IPS DF 6.9 (cell line): Measurements from ENCODE around the gene APH1A.

Experiments
- DNase-seq: peaks from one replicate; pipeline ENCODE4 v3.0.0-alpha.2; 2013; ENCODE audit warnings: low read depth, low spot score
- H3K27ac ChIP-seq: one replicate; pipeline ENCODE4 v1.5.1; 2013; ENCODE audit warnings: low read length, control low read depth
- H3K27me3 ChIP-seq: 2 replicates; pipeline ENCODE4 v1.6.1; 2013; ENCODE audit warnings: mild to moderate bottlenecking, low read length; ENCODE audit not compliant: control insufficient read depth, insufficient read depth
- H3K36me3 ChIP-seq: 2 replicates; pipeline ENCODE4 v1.6.1; 2013; ENCODE audit warnings: low read length; ENCODE audit not compliant: control insufficient read depth, insufficient read depth
- H3K4me1 ChIP-seq: 2 replicates; pipeline ENCODE4 v1.6.1; 2013; ENCODE audit warnings: low read length; ENCODE audit not compliant: control insufficient read depth, insufficient read depth
- H3K4me3 ChIP-seq: 2 replicates; pipeline ENCODE4 v1.5.1; 2013; ENCODE audit warnings: mild to moderate bottlenecking, low read length
- H3K9me3 ChIP-seq: 2 replicates; pipeline ENCODE4 v1.6.1; 2013; ENCODE audit warnings: low read length, inconsistent platforms; ENCODE audit not compliant: control insufficient read depth, insufficient read depth
- WGBS: extraction: QIAGEN DNeasy Blood & Tissue Kit; methylation state at CpG from one replicate; pipeline ENCODE4 v1.1.7; 2013; ENCODE audit warnings: mixed read lengths, missing lambda C conversion rate; ENCODE audit not compliant: insufficient read length, insufficient coverage; 5-methylcytosine and 5-hydroxymethylcytosine counted together

The APH1A gene

GRCh38 chr1:150288822-150289221 lies 20.0 kb upstream of the APH1A start:
- no CpG with 5 or more reads among the region's 4 CpGs for WGBS
- H3K27me3 ChIP-seq = no peaks in the 10 kb centered on the region
- DNase-seq = no peak

DNA sequence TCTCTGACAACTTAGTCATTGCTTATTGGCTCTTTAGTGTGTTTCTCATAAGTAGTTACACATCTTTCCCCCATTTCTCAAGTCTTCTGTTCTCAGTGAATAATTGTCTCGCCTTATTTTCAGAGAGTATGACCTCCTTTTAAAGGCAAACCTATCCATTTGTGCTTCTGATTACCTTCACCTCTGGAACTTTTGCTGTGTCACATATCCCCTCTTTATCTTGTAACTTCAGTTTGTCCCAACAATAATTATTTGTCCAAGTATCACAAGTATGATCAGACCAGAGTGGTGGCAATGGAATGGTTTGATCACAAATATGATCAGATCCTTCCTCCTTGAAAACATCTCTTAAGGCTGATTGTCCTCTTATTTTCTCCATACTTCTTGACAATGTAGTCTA lies 19.6 kb upstream of the APH1A start:
- no peak overlapping the region for H3K4me3 ChIP-seq
- WGBS = no CpG with 5 or more reads among the region's 1 CpG
- no peaks in the 10 kb centered on the region for H3K4me1 ChIP-seq
- H3K27ac ChIP-seq = no peak overlapping the region
- no peaks in the 10 kb centered on the region for H3K27me3 ChIP-seq
- no peak for DNase-seq
- H3K9me3 ChIP-seq = no peaks in the 10 kb centered on the region
- H3K36me3 ChIP-seq = peaks cover 6% of the 10 kb centered on the region; the same call in 1 of the 2 replicates

More at GRCh38 chr1:150288822-150289221, 20.0 kb upstream of the APH1A start:
- no peak overlapping the region for H3K27ac ChIP-seq
- peaks cover 6% of the 10 kb centered on the region; the same call in 1 of the 2 replicates for H3K36me3 ChIP-seq
- H3K4me1 ChIP-seq = no peaks in the 10 kb centered on the region
- no peaks in the 10 kb centered on the region for H3K9me3 ChIP-seq
- H3K4me3 ChIP-seq = no peak overlapping the region

DNA sequence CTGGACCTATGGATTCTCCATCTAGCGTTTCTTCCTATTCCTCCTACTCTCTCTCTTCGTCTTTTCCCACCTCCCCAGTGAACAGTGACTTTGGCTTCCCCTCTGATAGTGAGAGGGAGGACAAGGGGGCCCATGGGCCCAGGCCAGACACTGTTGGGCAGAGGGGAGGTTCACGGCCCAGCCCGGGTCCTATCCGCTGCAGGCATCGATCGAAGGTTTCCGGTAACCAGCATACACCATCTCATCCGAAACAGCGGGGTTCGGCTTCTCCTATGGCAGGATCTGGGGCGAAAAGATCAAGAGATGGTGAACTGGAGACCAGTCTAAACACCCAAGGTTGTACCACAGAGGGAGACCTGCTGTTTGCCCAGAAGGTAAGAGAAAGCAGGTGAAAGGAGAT lies 14.4 kb upstream of the APH1A start:
- Histone ChIP-seq H3K9me3 (no peaks in the 10 kb centered on the region), H3K4me3 (peak overlapping the region; percentile 7; the same call in 1 of the 2 replicates), H3K27ac (no peak overlapping the region), H3K27me3 (no peaks in the 10 kb centered on the region), H3K4me1 (no peaks in the 10 kb centered on the region), H3K36me3 (peaks cover 6% of the 10 kb centered on the region; the same call in 1 of the 2 replicates)
- whole genome bisulfite sequencing = no CpG with 5 or more reads among the region's 12 CpGs
- no peak for DNase-seq

DNA sequence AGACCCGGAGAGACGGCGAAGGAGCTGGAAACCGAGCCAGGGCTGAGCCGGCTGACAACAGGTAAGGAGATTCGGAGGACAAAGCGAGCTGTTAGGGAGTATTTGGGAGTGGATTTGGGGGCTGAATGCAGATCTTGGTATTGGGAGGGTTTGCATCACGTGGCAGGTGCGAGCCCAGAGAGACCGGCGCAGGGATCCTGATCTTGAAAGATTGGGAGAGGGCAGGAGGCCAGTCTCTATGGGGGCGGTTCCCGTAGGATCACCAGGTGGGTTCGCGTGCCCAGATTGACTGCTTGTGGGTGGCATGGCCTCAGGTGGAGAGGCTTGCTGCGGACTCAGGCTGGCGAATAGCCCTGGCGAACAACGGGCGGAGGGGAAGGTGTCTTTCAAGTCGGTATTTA lies 13.7 kb upstream of the APH1A start:
- Histone ChIP-seq H3K27ac (no peak overlapping the region), H3K9me3 (no peaks in the 10 kb centered on the region), H3K4me1 (no peaks in the 10 kb centered on the region), H3K36me3 (peaks cover 6% of the 10 kb centered on the region; the same call in 1 of the 2 replicates), H3K27me3 (no peaks in the 10 kb centered on the region), H3K4me3 (peak overlapping the region; percentile 54; the same call in 1 of the 2 replicates)
- no CpG with 5 or more reads among the region's 21 CpGs for whole genome bisulfite sequencing
- no peak for DNase-seq

GRCh38 chr1:150281758-150282557 lies 13.1 kb upstream of the APH1A start, which contains the start of gene CIART:
Gene CIART (plus strand): TSS chr1:150282554. CDS start chr1:150283268, 714 bp downstream.
- DNase-seq = peak; percentile 98
- Histone ChIP-seq H3K4me1 (no peaks in the 10 kb centered on the region), H3K4me3 (peak within 1 kb of the TSS; percentile 55; the same call in 1 of the 2 replicates), H3K36me3 (peaks cover 6% of the 10 kb centered on the region; the same call in 1 of the 2 replicates), H3K27me3 (no peaks in the 10 kb centered on the region), H3K27ac (no peak within 1 kb of the TSS), H3K9me3 (no peaks in the 10 kb centered on the region)
- no CpG with 5 or more reads among the region's 46 CpGs for WGBS

- Histone ChIP-seq H3K36me3 (0 out of 2 replicates have a peak, but pooled peaks cover 1% of the 10 kb centered on the region), H3K27ac (no peak overlapping the region), H3K4me3 (peak overlapping the region; percentile 55; the same call in 1 of the 2 replicates), H3K27me3 (no peaks in the 10 kb centered on the region), H3K9me3 (no peaks in the 10 kb centered on the region), H3K4me1 (no peaks in the 10 kb centered on the region)
- WGBS = no CpG with 5 or more reads among the region's 15 CpGs
- no peak for DNase-seq
These were observed 12.5 kb upstream of the APH1A start for GRCh38 chr1:150281221-150281757.

GRCh38 chr1:150280138-150280707 lies 11.4 kb upstream of the APH1A start:
- Histone ChIP-seq H3K36me3 (no peaks in the 10 kb centered on the region), H3K27ac (no peak overlapping the region), H3K4me3 (no peak overlapping the region), H3K9me3 (no peaks in the 10 kb centered on the region), H3K27me3 (no peaks in the 10 kb centered on the region), H3K4me1 (no peaks in the 10 kb centered on the region)
- WGBS = no CpG with 5 or more reads among the region's 6 CpGs
- no peak for DNase-seq

- no peaks in the 10 kb centered on the region for H3K36me3 ChIP-seq
- no peaks in the 10 kb centered on the region for H3K27me3 ChIP-seq
- WGBS = no CpG with 5 or more reads among the region's 1 CpG
- H3K4me3 ChIP-seq = no peak overlapping the region
- no peak for DNase-seq
- no peaks in the 10 kb centered on the region for H3K9me3 ChIP-seq
- H3K27ac ChIP-seq = no peak overlapping the region
- H3K4me1 ChIP-seq = peaks cover 2% of the 10 kb centered on the region; the same call in 1 of the 2 replicates
These were observed 4.5 kb upstream of the APH1A start for GRCh38 chr1:150273311-150273710.

DNA sequence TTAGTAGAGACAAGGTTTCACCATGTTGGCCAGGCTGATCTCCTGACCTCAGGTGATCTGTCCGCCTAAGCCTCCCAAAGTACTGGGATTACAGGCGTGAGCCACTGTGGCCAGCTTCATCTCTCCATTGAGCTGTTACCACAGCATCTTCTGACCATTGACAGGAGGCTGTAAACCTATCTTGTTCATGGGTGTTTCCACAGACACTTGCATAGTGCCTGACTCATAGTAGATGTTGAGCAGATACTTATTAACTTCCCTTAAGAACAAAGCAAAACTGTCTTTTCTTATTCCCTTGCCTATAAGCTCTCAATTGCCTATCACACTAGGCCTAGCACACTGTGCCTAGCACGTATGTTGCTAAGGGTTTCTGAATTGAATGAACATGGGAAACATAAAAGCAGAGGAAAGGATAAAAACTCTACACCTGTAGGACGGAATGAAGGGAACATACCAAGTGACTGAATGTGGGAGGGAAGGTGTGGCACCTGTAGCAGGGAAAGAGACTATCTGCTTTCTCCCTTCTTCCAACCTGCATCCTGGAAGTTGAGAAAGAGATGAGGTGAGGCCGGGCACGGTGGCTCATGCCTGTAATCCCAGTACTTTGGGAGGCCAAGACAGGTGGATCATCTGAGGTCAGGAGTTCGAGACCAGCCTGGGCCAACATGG lies 2.6 kb upstream of the APH1A start:
- DNase-seq = no peak
- no peak overlapping the region for H3K4me3 ChIP-seq
- H3K9me3 ChIP-seq = no peaks in the 10 kb centered on the region
- H3K27me3 ChIP-seq = no peaks in the 10 kb centered on the region
- H3K27ac ChIP-seq = no peak overlapping the region
- WGBS = no CpG with 5 or more reads among the region's 7 CpGs
- H3K36me3 ChIP-seq = peaks cover 1% of the 10 kb centered on the region; the same call in 1 of the 2 replicates
- H3K4me1 ChIP-seq = peaks cover 2% of the 10 kb centered on the region; the same call in 1 of the 2 replicates

- peaks cover 2% of the 10 kb centered on the region; the same call in 1 of the 2 replicates for H3K4me1 ChIP-seq
- peak overlapping the region; percentile 20; the same call in 1 of the 2 replicates for H3K4me3 ChIP-seq
- H3K27me3 ChIP-seq = no peaks in the 10 kb centered on the region
- no peaks in the 10 kb centered on the region for H3K9me3 ChIP-seq
- no peak overlapping the region for H3K27ac ChIP-seq
- WGBS = no CpG with 5 or more reads among the region's 10 CpGs
- no peak for DNase-seq
- H3K36me3 ChIP-seq = peaks cover 11% of the 10 kb centered on the region
These were observed 635 bp upstream of the APH1A start for GRCh38 chr1:150269451-150269850.
